Measurements from ENCODE around the gene ADAM12.

DNA sequence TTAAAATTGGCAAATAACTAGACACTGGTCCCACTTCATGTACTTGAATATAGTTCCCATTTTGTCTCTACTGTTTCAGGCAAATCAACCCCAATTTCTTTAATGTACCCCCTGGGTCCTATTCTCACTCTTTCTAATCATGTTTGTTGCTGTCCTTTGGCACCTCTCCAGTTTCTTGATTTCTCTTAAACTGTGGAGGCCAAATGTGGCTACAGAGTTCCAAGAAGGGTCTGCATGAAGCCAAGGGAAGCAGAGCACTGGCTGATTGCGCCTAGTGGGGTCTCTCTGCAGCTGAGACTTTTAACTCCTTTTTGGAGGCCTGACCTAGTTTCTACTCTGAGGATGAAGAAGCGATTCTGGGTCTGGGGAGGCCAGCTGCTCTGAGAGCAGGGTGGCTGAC is 6.7 kb upstream of the ADAM12 start:
- TF ChIP-seq, protein P1, sequence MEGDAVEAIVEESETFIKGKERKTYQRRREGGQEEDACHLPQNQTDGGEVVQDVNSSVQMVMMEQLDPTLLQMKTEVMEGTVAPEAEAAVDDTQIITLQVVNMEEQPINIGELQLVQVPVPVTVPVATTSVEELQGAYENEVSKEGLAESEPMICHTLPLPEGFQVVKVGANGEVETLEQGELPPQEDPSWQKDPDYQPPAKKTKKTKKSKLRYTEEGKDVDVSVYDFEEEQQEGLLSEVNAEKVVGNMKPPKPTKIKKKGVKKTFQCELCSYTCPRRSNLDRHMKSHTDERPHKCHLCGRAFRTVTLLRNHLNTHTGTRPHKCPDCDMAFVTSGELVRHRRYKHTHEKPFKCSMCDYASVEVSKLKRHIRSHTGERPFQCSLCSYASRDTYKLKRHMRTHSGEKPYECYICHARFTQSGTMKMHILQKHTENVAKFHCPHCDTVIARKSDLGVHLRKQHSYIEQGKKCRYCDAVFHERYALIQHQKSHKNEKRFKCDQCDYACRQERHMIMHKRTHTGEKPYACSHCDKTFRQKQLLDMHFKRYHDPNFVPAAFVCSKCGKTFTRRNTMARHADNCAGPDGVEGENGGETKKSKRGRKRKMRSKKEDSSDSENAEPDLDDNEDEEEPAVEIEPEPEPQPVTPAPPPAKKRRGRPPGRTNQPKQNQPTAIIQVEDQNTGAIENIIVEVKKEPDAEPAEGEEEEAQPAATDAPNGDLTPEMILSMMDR (IDR thresholded peaks at IDR 0.05; ENCODE audit: low read depth, low read length): no peak
- TF ChIP-seq EZH2phosphoT487 (IDR thresholded peaks at IDR 0.05; ENCODE audit: low read depth): no peak

Measured in OCI-LY3 (cell line).